Measurements from ENCODE around the gene BMERB1. TPM values are rescaled to one million over a fixed set of nuclear protein-coding genes. Genes with fewer than 3 reads are reported as not detected.
A peak's percentile ranks its signal among the peaks of the same experiment; 100 is the strongest.
"Not testable (repeated sequence)": the region's sequence is repeated elsewhere in the genome, so short reads cannot be mapped to it uniquely, and the experiment has no call there.

The BMERB1 gene
- total RNA-seq, 1 donor from 2014 or later = 45.4 TPM

DNA sequence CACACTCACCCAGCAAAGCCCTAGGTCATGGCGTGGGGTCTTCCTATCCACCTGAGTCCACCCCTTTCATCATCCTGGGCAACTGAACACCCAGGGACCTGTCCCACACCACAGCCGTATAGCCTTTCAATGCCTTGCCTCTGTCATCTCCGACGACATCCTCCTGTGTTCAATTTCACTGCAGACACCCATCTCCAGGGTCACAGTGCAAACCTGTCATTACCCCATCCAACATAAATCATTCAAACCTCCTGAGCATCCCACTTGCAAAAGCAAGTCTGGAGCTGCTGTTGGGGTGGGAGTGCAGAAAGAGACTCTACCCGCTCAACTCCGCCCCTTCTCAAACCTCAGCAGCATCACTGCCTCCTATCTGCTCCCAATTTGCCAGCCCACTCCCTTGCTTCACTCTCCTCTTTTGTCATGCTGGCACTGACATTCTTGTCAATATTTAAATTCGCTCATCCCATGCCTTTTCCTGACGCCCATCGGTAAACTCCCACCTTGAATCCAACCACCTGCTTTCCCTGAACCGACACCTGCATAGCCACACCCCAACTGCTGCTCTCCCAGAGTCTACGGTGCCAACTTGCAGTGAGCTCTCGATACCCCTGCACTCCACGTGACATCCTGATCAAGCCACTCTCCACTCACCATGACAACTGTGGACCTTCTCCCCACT, 171.6 kb downstream of the BMERB1 start:
- Histone ChIP-seq H3K27ac (no peak overlapping the region), H3K9me3 (no peaks in the 10 kb centered on the region), H3K4me3 (no peak overlapping the region), H3K36me3 (peaks cover 71 to 92% of the 10 kb centered on the region in 2 donors), H3K4me1 (no peaks in the 10 kb centered on the region), H3K27me3 (no peaks in the 10 kb centered on the region)
- no peak for DNase-seq (ENCODE audit: low spot score in 2 of 2)
- intact Hi-C loops (cut with DNase I) = no loop called here
- no peak for TF ChIP-seq CTCF (IDR thresholded peaks at IDR 0.05)

GRCh38 chr16:15606518-15607220, 172.3 kb downstream of the BMERB1 start:
- TF ChIP-seq CTCF (IDR thresholded peaks at IDR 0.05) = no peak
- Histone ChIP-seq H3K9me3 (no peaks in the 10 kb centered on the region), H3K36me3 (peaks cover 71 to 90% of the 10 kb centered on the region in 2 donors), H3K4me1 (no peaks in the 10 kb centered on the region), H3K4me3 (no peak overlapping the region), H3K27ac (peak overlapping the region in 1 of 2 donors; percentile 18), H3K27me3 (no peaks in the 10 kb centered on the region)
- intact Hi-C loops (cut with DNase I) = no loop called here
- no peak for DNase-seq (ENCODE audit: low spot score in 2 of 2)

DNA sequence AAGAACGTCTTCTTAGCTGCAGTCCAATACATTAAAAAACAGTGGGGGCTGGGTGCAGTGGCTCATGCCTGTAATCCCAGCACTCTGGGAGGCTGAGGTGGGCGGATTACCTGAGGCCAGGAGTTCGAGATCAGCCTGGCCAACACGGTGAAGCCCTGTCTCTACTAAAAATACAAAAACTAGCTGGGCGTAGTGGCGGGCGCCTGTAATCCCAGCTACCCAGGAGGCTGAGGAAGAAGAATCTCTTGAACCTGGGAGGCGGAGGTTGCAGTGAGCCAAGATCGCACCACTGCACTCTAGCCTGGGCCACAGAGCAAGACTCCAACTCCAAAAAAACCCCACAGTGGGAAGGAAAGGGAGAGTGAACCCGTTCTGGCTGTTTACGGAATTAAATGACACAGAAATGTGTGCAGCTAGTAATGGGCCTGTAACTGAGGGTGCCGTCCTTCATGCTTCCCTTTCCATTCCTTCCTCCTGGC, 172.9 kb downstream of the BMERB1 start:
- DNase-seq (ENCODE audit: low spot score in 2 of 2) = not testable (repeated sequence)
- H3K36me3 ChIP-seq = peaks cover 71 to 90% of the 10 kb centered on the region in 2 donors

GRCh38 chr16:15607700-15608396, 173.5 kb downstream of the BMERB1 start:
- Histone ChIP-seq H3K4me3 (no peak overlapping the region), H3K4me1 (no peaks in the 10 kb centered on the region), H3K27me3 (no peaks in the 10 kb centered on the region), H3K9me3 (no peaks in the 10 kb centered on the region), H3K27ac (no peak overlapping the region), H3K36me3 (peaks cover 76 to 90% of the 10 kb centered on the region in 2 donors)
- TF ChIP-seq CTCF (IDR thresholded peaks at IDR 0.05) = no peak
- DNase-seq (ENCODE audit: low spot score in 2 of 2) = peak; percentile 48 to 81
- intact Hi-C loops (cut with DNase I) = no loop called here

More for the DNA sequence above, 172.9 kb downstream of the BMERB1 start:
- H3K4me1 ChIP-seq; H3K9me3 ChIP-seq; intact Hi-C loops (cut with DNase I); H3K27me3 ChIP-seq; H3K4me3 ChIP-seq: not testable (repeated sequence)
- peak overlapping the region in 1 of 2 donors; percentile 18 for H3K27ac ChIP-seq

- no peak for TF ChIP-seq CTCF (IDR thresholded peaks at IDR 0.05)
- intact Hi-C loops (cut with DNase I) = no loop called here
Measured at GRCh38 chr16:15608398-15609285, 174.3 kb downstream of the BMERB1 start.

More at GRCh38 chr16:15608398-15609285, 174.3 kb downstream of the BMERB1 start:
- peaks cover 79 to 88% of the 10 kb centered on the region in 2 donors for H3K36me3 ChIP-seq
- no peaks in the 10 kb centered on the region for H3K27me3 ChIP-seq
- H3K27ac ChIP-seq = no peak overlapping the region
- DNase-seq (ENCODE audit: low spot score in 2 of 2) = peak in 1 of 2 donors; percentile 28
- no peaks in the 10 kb centered on the region for H3K9me3 ChIP-seq
- no peaks in the 10 kb centered on the region for H3K4me1 ChIP-seq
- H3K4me3 ChIP-seq = no peak overlapping the region
